ENCODE results near the gene HELZ2.
A peak's percentile ranks its signal among the peaks of the same experiment; 100 is the strongest.
"Not testable (repeated sequence)": the region's sequence is repeated elsewhere in the genome, so short reads cannot be mapped to it uniquely, and the experiment has no call there.

Gene HELZ2

GRCh38 chr20:63572788-63573646 lies 1.0 kb downstream of the HELZ2 start:
- TF ChIP-seq CTCF (conservative IDR thresholded peaks at IDR 0.05), result no peak; the same call in 1 of the 2 replicates
- no peak for TF ChIP-seq ZFX (IDR thresholded peaks at IDR 0.05)
- H3K27ac ChIP-seq, result peak overlapping the region; percentile 62

DNA sequence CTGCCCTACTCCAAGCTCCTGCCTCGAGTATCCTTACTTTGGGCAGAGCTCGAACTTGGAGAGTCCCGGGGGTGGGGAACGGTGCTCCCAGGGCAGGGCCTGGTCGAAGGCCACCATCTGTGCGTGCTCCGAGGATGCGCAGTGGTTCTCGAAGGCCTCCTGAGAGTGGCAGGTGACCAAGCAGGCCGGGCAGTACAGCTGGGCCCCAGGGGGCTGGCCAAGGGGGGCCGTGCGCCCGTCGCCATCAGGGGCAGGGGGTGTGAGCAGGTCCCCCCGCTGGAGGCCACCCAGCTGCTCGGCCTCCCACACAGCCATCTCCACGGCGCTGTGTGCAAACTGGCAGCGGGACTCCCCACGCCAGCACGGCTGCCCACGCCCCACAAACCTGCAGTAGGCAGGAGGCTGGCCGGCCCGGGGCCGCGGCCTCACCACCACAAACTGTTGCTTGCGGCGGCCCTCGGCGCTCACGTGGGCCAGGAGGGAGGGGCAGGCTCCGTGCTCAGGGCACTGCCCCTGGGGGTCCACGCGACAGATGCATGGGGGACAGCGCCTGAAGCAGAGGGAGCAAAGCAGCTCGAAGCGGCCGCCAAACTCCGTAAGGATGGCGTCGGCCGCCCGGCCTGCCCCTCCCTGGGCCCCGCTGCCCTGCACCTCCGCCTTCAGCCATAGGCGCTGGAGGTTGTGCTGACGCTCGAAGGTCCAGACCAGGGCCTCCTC lies 1.8 kb downstream of the HELZ2 start:
- H3K27ac ChIP-seq, result no peak overlapping the region
- TF ChIP-seq CTCF (conservative IDR thresholded peaks at IDR 0.05), result no peak
- no peak for TF ChIP-seq ZFX (IDR thresholded peaks at IDR 0.05)

GRCh38 chr20:63571087-63571478 lies 3.0 kb downstream of the HELZ2 start:
- H3K27ac ChIP-seq, result not testable (repeated sequence)

GRCh38 chr20:63570281-63571086 lies 3.6 kb downstream of the HELZ2 start:
- no peak overlapping the region for H3K27ac ChIP-seq
- TF ChIP-seq CTCF (conservative IDR thresholded peaks at IDR 0.05) (no peak), ZFX (IDR thresholded peaks at IDR 0.05) (no peak)

DNA sequence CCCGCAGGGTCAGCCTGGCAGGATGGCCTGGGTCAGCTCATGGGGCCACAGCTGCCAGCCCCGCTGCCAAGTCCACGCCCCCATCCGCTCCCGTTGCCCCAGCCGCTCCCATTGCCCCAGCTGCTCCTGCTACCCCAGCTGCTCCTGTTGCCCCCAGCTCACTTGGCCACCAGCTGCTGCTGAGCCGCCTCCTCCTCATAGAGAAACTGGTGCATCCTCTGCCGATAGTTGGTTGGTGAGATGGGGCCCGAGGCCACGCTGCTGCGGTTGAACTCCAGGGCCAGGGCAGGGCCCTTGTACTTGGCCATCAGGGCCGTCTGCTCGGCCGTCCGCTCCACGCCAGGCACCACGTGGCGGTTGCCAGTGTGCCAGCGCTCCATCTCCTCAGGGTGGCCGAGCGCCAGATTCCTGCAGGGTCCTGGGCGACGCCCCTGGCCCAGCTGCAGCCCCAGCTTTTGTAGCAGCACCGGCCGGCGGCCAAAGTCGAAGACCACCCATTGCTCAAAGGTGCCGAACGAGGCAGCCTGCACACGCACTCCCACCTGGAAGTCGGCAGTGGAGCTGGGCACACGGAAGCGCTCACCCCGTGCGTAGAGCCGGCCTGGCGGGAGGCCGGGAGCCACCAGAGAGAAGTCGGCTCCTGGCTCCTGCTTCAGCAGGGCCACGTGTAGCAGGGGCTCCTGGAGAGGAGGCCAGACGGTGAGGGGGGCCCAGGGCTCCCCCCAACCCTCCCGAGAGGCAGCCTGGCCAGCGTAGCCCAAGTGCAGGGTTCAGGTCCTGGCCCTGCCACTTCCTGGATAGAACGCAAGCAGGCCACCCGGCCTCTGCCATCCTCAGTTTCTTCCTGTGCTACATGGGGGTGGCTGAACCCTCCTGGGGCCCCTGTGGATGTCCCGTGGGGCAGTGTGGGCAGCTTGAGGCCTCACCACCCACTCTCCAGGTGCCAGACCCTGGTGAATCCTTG lies 4.8 kb downstream of the HELZ2 start:
- no peak overlapping the region for H3K27ac ChIP-seq
- no peak for TF ChIP-seq ZFX (IDR thresholded peaks at IDR 0.05)
- no peak for TF ChIP-seq CTCF (conservative IDR thresholded peaks at IDR 0.05)

DNA sequence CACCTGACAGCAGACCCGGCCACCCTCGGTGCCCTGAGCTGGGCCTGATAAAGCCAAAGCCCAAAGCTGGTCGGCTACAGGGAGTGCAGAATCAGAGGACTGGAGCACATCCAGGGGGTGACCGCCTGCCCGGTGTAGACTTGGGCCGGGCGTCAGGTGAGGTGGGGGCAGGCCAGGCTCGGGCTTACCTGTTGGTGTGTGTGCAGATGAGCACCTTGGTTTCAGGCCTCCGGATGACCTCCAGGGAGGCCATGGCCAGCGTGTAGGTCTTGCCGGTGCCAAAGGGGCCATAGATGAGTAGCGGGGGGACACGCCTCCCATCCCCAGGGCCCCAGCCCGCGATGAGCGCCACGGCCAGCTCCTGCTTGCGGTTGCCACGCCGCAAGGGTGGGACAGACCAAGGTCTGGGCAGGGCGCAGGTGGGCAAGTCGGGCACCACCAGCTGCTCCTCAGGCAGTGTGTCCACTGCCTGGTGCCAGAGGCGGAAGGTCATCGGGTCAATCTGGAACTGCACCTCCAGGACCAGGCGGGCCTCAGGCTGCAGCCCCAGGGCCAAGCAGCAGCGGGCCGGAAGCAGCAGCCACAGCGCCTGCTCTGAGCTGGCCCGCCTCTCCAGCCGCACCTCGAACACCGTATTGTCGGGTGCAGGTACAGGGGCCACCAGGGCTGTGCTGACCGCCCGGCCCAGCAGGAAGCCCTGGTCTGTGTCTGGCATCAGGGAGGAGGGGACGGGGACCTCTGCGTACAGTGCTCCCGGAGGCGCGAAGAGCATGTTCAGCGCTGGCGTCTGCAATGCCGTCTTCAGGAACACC lies 5.7 kb downstream of the HELZ2 start:
- H3K27ac ChIP-seq, result no peak overlapping the region
- TF ChIP-seq ZFX (IDR thresholded peaks at IDR 0.05) (no peak), CTCF (conservative IDR thresholded peaks at IDR 0.05) (no peak)
